Stimulated activated CD4-positive, alpha-beta T cell treated with anti-CD3 and anti-CD28 coated beads, Interleukin-2, amount 100 ng/mL, for 48 hours (primary cell): ENCODE measurements around the gene POU3F4.

Experiments used
- DNase-seq, 2 donors: peaks; one replicate each; pipeline ENCODE4 v3.0.0-alpha.2; 2020

The POU3F4 gene

DNA sequence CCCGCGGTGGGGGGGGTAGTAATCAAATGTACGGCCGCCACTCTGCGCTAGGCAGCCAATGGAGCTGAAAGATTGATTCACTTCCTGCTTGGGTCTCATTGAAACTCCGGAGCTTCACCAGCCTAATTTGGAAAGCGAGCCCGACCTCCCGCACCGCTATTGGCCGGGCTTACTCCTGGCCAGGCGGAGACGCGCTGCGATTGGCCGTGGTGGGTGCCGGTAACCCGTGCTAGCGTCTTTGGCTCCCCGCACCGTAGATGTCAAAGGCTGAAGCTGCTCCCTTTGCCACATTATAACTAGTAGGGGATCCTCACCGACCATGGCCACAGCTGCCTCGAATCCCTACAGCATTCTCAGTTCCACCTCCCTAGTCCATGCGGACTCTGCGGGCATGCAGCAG lies at the start of gene POU3F4:
Gene POU3F4, plus strand, starts transcription at position 285 of the 400 bp plus-strand sequence. Its CDS starts 35 bp downstream, at position 320.
- DNase-seq: no peak

GRCh38 chrX:83469551-83469950 lies 38.5 kb upstream of the POU3F4 start:
- DNase-seq: peak; percentile 0 to 2

DNA sequence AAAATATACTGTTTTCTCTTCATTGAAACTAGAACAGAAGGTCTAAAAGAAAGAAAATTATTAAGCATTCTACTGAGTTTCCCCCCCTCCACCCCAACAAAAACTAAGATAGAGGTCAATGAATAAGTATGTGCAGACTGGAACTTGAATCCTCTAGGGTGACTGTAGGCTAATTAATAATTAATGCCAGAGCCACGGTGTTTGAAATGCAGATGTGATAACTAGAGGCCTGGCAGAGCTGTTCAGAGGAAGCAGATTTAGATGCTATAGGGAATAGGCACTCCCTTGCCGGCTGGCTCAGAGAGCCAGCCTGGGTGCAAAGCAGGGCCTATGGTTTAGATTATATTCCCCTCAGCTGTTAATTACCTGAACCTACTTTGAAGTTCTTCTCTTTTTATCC lies 12.2 kb upstream of the POU3F4 start:
- DNase-seq: no peak

DNA sequence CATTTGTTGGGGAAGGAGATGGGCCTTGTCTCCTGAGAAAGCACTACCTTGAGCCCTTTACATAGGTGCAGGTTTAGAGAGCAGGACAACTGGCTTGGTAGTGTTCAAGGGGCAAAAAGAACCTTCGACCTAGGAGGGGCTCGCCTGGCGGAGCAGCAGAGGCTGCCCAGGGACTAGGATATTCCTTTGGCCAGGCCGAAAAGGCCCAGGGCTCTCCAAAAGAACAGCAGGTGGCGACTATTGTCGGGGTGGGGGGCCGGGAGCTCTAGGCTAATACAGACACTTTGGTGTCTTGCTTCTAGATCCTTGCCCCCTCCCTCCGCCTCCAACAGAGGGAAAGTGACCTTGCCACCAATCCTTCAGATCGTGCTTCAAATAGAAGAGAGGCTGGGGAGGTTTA lies 7.1 kb upstream of the POU3F4 start:
- no peak for DNase-seq

- DNase-seq: no peak
Observed at GRCh38 chrX:83501530-83501929, 6.6 kb upstream of the POU3F4 start.

GRCh38 chrX:83504721-83505479 lies 3.2 kb upstream of the POU3F4 start:
- DNase-seq: no peak

- DNase-seq: no peak
Observed at GRCh38 chrX:83508526-83509253, 600 bp downstream of the POU3F4 start.

DNA sequence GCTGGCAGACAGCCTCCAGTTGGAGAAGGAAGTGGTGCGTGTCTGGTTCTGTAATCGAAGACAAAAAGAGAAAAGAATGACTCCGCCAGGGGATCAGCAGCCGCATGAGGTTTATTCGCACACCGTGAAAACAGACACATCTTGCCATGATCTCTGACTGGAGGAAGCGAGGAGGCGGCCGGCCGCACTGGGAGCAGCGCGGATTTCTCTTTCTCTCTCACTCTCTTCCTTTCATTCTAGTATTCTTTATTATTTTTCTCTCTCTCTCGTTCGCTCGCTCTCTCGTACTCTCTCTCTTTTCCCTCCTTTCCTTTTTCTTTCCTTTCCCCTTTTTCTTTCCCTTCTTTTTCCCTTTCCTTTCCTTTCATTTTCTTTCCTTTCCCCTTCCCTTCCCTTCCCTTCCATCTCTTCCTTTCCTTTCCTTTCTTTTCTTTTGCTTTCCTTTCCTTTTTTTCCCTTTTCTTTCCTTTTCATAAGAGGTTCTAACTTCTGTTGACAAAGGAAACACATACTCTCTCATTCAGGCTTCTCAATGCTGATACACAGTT lies 1.2 kb downstream of the POU3F4 start:
- DNase-seq: no peak

DNA sequence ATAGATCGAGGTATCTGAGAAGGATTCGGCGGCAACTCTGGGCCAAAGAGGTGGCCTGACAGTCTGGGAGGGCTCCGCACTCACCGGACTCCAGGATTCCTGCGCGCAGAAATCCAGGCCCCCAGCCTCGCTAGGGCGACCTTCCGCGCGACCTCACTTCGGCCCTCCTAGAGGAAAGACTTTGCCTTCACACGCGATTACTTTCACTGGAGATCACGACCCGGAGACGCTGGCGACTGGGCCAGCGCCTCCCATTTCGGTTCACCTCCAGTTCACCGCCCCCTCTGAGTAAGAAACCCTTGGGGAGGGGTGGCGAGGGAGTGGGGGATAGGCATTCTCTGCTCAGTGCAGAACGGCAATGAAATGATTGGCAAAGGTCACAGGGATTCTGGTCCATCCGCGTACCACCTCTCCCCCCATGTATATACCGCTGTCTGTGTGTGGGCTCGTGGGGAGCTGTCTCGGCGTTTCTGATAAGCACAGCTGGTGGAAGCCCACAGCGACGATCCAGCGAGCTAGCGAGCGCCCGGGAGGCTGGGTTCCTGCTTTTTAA lies 2.5 kb downstream of the POU3F4 start:
- DNase-seq: no peak

GRCh38 chrX:83511208-83511607 lies 3.1 kb downstream of the POU3F4 start:
- no peak for DNase-seq

DNA sequence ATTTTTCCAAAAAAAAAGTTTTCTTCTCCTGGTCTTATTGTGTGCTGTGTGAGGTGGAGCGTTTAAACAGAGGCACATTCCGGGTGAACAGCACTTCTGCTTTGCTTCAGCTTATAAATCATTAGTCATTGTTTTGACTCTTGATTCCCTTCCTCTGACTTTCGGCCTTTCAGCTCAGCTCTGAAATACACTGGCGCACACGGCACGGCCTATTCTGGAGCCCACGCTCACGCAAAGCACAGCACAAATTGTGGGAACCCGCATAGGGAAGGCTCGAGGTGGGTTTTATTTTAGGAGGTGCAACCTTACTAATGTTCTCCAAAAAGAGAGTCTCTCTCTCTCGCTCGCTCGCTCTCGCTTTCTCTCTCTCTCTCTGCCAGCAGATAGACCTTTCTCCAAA lies 4.0 kb downstream of the POU3F4 start:
- no peak for DNase-seq

GRCh38 chrX:83516597-83516996 lies 8.5 kb downstream of the POU3F4 start:
- DNase-seq: no peak

GRCh38 chrX:83521905-83522304 lies 13.8 kb downstream of the POU3F4 start:
- DNase-seq: no peak

- DNase-seq: no peak
Observed at GRCh38 chrX:83529950-83530349, 21.9 kb downstream of the POU3F4 start.

- no peak for DNase-seq
Observed at GRCh38 chrX:83535417-83536196, 27.5 kb downstream of the POU3F4 start.
